A549 treated with Hydrocortisone at 1 μM for 4 hours (cell line): ENCODE results near the gene ME3. TPM values are rescaled to one million over a fixed set of nuclear protein-coding genes. Genes with fewer than 3 reads are reported as not detected.

Experiments
- total RNA-seq: library from RNA; stranded (reverse); fragments of 200-300 nt; extraction: Qiagen RNA extraction; gene quantifications from 5 replicates; pipeline ENCODE4 v1.2.3, GENCODE V29; 2022

Gene ME3
- 15.6 to 17.2 TPM (median 15.8 TPM) in 5 replicates for total RNA-seq

GRCh38 chr11:86672007-86672621 is at the start of gene ME3:
Gene ME3 (minus strand): TSS chr11:86672616.

Other genes with a start within 250 kb of the ME3 start
- gene PRSS23, start 127.9 kb upstream of the ME3 start, total RNA-seq: 392 to 459 TPM (median 424 TPM) in 5 replicates